AG09319 (cell line): ENCODE data around the gene CIT.
"Not testable (repeated sequence)": the region's sequence is repeated elsewhere in the genome, so short reads cannot be mapped to it uniquely, and the experiment has no call there.

Source experiments
- DNase-seq: peaks from one replicate; pipeline ENCODE4 v3.0.0-alpha.2; 2010; ENCODE audit warnings: low read depth; ENCODE audit errors: extremely low read depth
- TF ChIP-seq, protein P1 (sequence below): IDR thresholded peaks from 2 replicates; pipeline ENCODE4 v1.5.1; 2011; ENCODE audit warnings: low read depth, mild to moderate bottlenecking, inconsistent platforms, low read length, moderate library complexity

The CIT gene

GRCh38 chr12:119713551-119714031 is 163.5 kb downstream of the CIT start:
- no peak for DNase-seq
- TF ChIP-seq, protein P1, sequence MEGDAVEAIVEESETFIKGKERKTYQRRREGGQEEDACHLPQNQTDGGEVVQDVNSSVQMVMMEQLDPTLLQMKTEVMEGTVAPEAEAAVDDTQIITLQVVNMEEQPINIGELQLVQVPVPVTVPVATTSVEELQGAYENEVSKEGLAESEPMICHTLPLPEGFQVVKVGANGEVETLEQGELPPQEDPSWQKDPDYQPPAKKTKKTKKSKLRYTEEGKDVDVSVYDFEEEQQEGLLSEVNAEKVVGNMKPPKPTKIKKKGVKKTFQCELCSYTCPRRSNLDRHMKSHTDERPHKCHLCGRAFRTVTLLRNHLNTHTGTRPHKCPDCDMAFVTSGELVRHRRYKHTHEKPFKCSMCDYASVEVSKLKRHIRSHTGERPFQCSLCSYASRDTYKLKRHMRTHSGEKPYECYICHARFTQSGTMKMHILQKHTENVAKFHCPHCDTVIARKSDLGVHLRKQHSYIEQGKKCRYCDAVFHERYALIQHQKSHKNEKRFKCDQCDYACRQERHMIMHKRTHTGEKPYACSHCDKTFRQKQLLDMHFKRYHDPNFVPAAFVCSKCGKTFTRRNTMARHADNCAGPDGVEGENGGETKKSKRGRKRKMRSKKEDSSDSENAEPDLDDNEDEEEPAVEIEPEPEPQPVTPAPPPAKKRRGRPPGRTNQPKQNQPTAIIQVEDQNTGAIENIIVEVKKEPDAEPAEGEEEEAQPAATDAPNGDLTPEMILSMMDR = no peak

GRCh38 chr12:119712721-119713120 is 164.4 kb downstream of the CIT start:
- DNase-seq = no peak
- TF ChIP-seq, protein P1 = no peak

DNA sequence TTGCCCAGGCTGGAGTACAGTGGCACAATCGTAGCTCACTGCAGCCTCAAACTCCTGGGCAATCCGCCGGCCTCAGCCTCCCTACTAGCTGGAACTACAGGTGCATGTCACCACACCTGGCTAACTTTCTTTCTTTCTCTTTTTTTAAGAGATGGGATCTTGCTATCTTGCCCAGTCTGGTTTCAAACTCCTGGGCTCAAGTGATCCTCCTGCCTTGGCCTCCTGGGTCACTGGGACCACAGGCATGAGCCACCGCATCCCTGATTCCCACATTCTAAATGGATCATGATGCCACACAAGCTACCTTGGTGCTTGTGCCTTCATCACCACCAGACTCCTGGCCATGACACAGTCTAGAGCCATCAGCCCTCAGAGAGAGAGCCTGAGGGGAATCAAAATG is 165.4 kb downstream of the CIT start:
- TF ChIP-seq, protein P1 = no peak

GRCh38 chr12:119710965-119711551 is 166.1 kb downstream of the CIT start:
- TF ChIP-seq, protein P1 = no peak
- no peak for DNase-seq

More for the DNA sequence above, 165.4 kb downstream of the CIT start:
- no peak for DNase-seq

GRCh38 chr12:119710374-119710964 is 166.7 kb downstream of the CIT start:
- DNase-seq = no peak
- TF ChIP-seq, protein P1 = no peak

GRCh38 chr12:119706427-119706826 is 170.7 kb downstream of the CIT start:
- not testable (repeated sequence) for DNase-seq

DNA sequence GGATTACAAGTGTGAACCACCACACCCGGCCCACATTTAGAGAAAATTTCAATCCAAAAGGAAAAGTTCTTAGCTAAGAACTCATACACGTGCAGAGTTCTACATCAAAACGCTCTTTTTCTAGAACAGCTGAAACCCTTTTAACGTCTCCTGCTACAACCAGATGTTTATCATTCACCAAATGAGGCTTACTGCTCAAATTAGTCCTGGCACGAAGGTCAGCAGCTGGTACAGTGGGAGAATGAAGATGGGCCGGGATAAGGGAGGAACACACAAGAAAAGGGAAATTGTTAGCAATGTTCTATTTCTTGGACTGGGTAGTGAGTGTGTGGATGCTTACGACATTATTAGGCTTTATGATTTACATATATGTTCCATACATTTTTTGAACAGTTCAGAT is 171.9 kb downstream of the CIT start:
- TF ChIP-seq, protein P1 = no peak
- no peak for DNase-seq
